HepG2 (cell line): ENCODE results near the gene KCNH1. TPM values are rescaled to one million over a fixed set of nuclear protein-coding genes. Genes with fewer than 3 reads are reported as not detected.

Source experiments
- ATAC-seq: fragments of 200-7000 bp; cut with Tn5 transposase; 3 replicates; pipeline ENCODE4 v1.9.1; 2020; ENCODE audit warnings: mild to moderate bottlenecking, moderate library complexity
- BruUV-seq: library from RNA; stranded (reverse); fragments of 400-500 nt; replicated peaks from 2 replicates; lab custom pipeline; 2021; lab: Mats Ljungman, UMichigan
- CTCF ChIA-PET: fragments of 300-600 bp; formaldehyde crosslinking; extraction: SDS; loops from one replicate; lab custom pipeline; 2021; ENCODE audit warnings: low total read pairs, inconsistent platforms, low intra/inter-chr PET ratio; lab: Yijun Ruan, JAX
- POLR2A ChIA-PET: fragments of 350-600 bp; sonication (Branson Sonifier 250); formaldehyde crosslinking; loops from one replicate; lab custom pipeline; 2020; ENCODE audit warnings: antibody characterized with exemption, inconsistent platforms; lab: Yijun Ruan, JAX
- DNase-seq: peaks from one replicate; pipeline ENCODE4 v3.0.0-alpha.2; 2015; ENCODE audit warnings: low spot score
- FAIRE-seq: peaks from 3 replicates; lab custom pipeline; 2011; peaks lifted over from hg19 to GRCh38; lab: Jason Lieb, UNC
- H2AFZ ChIP-seq: one replicate; pipeline ENCODE4 v1.6.1; 2011; ENCODE audit warnings: low read length, inconsistent platforms
- H3K27ac ChIP-seq: fragments of 300-600 bp; 3 replicates; pipeline ENCODE4 v1.8.0; 2011; ENCODE audit warnings: mixed run types, mild to moderate bottlenecking, mixed read lengths, low read length, inconsistent platforms; ENCODE audit not compliant: insufficient read depth; ENCODE audit errors: extremely low read length
- H3K27me3 ChIP-seq, 2 experiments: fragments of 200-600 bp in 1 of 2; 2 replicates in 1 of 2; 3 replicates in 1 of 2; pipeline versions ENCODE4 v1.6.0 to v1.8.0; 2011; ENCODE audit warnings: low read length in 2 of 2, mild to moderate bottlenecking in 2 of 2, moderate library complexity in 2 of 2, inconsistent platforms in 1 of 2; ENCODE audit not compliant: insufficient read depth in 2 of 2, control insufficient read depth in 1 of 2
- H3K36me3 ChIP-seq, 2 experiments: fragments of 200-600 bp in 1 of 2; replicated peaks in 1 of 2; 2 replicates in 1 of 2; 3 replicates in 1 of 2; pipeline versions ENCODE4 v1.5.1 to v1.8.0; 2011; ENCODE audit warnings: low read length in 2 of 2, inconsistent platforms in 1 of 2; ENCODE audit not compliant: insufficient read depth in 2 of 2, control insufficient read depth in 1 of 2
- H3K4me1 ChIP-seq: 2 replicates; pipeline ENCODE4 v1.5.1; 2012; ENCODE audit warnings: low read length, inconsistent platforms; ENCODE audit not compliant: insufficient read depth
- H3K4me2 ChIP-seq: 2 replicates; pipeline ENCODE4 v1.6.0; 2011; ENCODE audit warnings: low read depth, low read length, inconsistent platforms
- H3K4me3 ChIP-seq, 3 experiments: fragments of 200-600 bp in 1 of 3; sonication (generic), shearing (Covaris generic) in 1 of 3; replicated peaks in 1 of 3; 2 replicates each; pipeline ENCODE4 v1.5.1; 2011 to 2016; ENCODE audit warnings: low read length in 3 of 3, inconsistent platforms in 2 of 3, low read depth in 2 of 3, mild to moderate bottlenecking in 2 of 3, control low read depth in 1 of 3, mixed read lengths in 1 of 3; ENCODE audit not compliant: insufficient read depth in 1 of 3
- H3K79me2 ChIP-seq: one replicate; pipeline ENCODE4 v1.6.1; 2011; ENCODE audit warnings: low read length, inconsistent platforms; ENCODE audit not compliant: insufficient read depth
- H3K9ac ChIP-seq: 2 replicates; pipeline ENCODE4 v1.6.0; 2011; ENCODE audit warnings: mild to moderate bottlenecking, low read depth, low read length, inconsistent platforms; ENCODE audit not compliant: insufficient read depth
- H3K9me3 ChIP-seq: 2 replicates; pipeline ENCODE4 v1.5.1; 2012; ENCODE audit warnings: mild to moderate bottlenecking, low read length
- H4K20me1 ChIP-seq: 2 replicates; pipeline ENCODE4 v1.6.0; 2011; ENCODE audit warnings: inconsistent platforms, mild to moderate bottlenecking, low read length, moderate library complexity; ENCODE audit not compliant: insufficient read depth
- GATAD2A ChIP-seq: IDR thresholded peaks from 2 replicates; pipeline ENCODE4 v1.6.1; 2016
- JARID2 ChIP-seq: sonication (generic); formaldehyde crosslinking; IDR thresholded peaks from 2 replicates; pipeline ENCODE4 v1.8.1; 2023; ENCODE audit warnings: missing genetic modification reagents, inconsistent platforms; ENCODE audit not compliant: insufficient replicate concordance
- KDM5A ChIP-seq: fragments of 200-600 bp; sonication (generic); IDR thresholded peaks from 2 replicates; pipeline ENCODE4 v1.7.0; 2018; ENCODE audit warnings: antibody characterized with exemption, mild to moderate bottlenecking, low read length, borderline replicate concordance
- KLF11 ChIP-seq: IDR thresholded peaks from 2 replicates; pipeline ENCODE4 v1.6.1; 2016; ENCODE audit warnings: missing compliant biosample characterization
- MATR3 ChIP-seq: sonication (generic); formaldehyde crosslinking; IDR thresholded peaks from 2 replicates; pipeline ENCODE4 v1.4.0; 2020; ENCODE audit warnings: missing genetic modification reagents
- MTF2 ChIP-seq: sonication (generic); formaldehyde crosslinking; IDR thresholded peaks from 2 replicates; pipeline ENCODE4 v1.5.0; 2020; ENCODE audit warnings: missing genetic modification reagents, borderline replicate concordance
- NR1H2 ChIP-seq: sonication (generic); formaldehyde crosslinking; IDR thresholded peaks from 2 replicates; pipeline ENCODE4 v1.8.1; 2022; ENCODE audit warnings: low read depth, missing genetic modification reagents, borderline replicate concordance
- WGBS: methylation state at CpG from one replicate; pipeline ENCODE4 v1.1.6; 2017; ENCODE audit warnings: low lambda C conversion rate; 5-methylcytosine and 5-hydroxymethylcytosine counted together
- in situ Hi-C: cut with HindIII; loops from 2 replicates; pipeline ENCODE4 v1.10.0; 2017; ENCODE audit warnings: low pct_unique_long_range_greater_than_20kb; ENCODE audit not compliant: extremely low pct_ligation_motif_present
- intact Hi-C: fragments of 100-400 bp; cut with micrococcal nuclease; formaldehyde crosslinking; loops from one replicate; pipeline ENCODE4 v1.10.0; 2022; ENCODE audit not compliant: unreplicated experiment
- polyA plus RNA-seq, 8 experiments: library from polyadenylated mRNA; depleted of rRNA in 3 of 8; stranded (reverse) in 7 of 8; unstranded in 1 of 8; fragments of >200 nt; fragmentation: Illumina TruSeq in 4 of 8; extraction: Trizol in 4 of 8; gene quantifications; 2 replicates each; pipeline versions ENCODE4 v1.2.1 to v1.2.3, GENCODE V29; 2011 to 2016; ENCODE audit warnings: low read depth in 4 of 8, missing spikeins in 1 of 8, mixed read lengths in 1 of 8; ENCODE audit not compliant: insufficient read depth in 1 of 8
- total RNA-seq, 5 experiments: library from RNA; depleted of rRNA; stranded (reverse); fragments of >200 nt; fragmentation: Illumina TruSeq; extraction: Trizol; gene quantifications; 2 replicates each; pipeline ENCODE4 v1.2.3, GENCODE V29; 2016; ENCODE audit warnings: low read depth in 1 of 5
- TF ChIP-seq, protein P1 (sequence below): fragments of 450-650 bp; IDR thresholded peaks from 2 replicates; pipeline ENCODE4 v1.6.1; 2017; ENCODE audit warnings: mild to moderate bottlenecking
- TF ChIP-seq, protein P2 (sequence below): sonication (generic); formaldehyde crosslinking; IDR thresholded peaks from 2 replicates; pipeline ENCODE4 v1.4.0; 2020; ENCODE audit warnings: mild to moderate bottlenecking, missing genetic modification reagents

Gene KCNH1
- total and polyA plus RNA-seq, 2 of the 13 experiments (the other 11 are each of a cell fraction or from before 2014, with no cell fraction given): not detected

DNA sequence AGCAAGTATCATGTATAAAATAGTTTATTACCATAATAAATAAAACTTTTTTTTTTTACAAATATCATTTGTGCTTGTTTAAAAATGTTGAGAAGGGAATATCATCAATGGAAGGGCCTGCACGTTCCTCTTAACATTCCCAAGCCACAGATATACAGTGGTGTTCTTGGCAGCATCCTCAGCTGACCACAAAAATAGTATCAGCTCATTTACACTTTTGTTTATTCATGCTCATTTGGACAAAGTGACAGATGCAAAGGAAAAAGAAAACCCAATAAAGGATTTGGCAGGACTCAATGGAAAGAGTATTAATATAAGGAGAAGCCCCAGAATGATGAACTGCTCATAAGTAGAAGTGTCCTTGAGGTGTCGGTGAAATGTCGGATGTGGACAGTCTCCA lies 455.6 kb downstream of the KCNH1 start:
- Histone ChIP-seq H2AFZ (no peak overlapping the region), H4K20me1 (no peaks in the 10 kb centered on the region), H3K4me3 (no peak overlapping the region), H3K9ac (no peak overlapping the region), H3K36me3 (no peaks in the 10 kb centered on the region), H3K4me1 (no peaks in the 10 kb centered on the region), H3K27ac (no peak overlapping the region), H3K79me2 (no peaks in the 10 kb centered on the region), H3K9me3 (no peaks in the 10 kb centered on the region), H3K27me3 (no peaks in the 10 kb centered on the region), H3K4me2 (no peak overlapping the region)
- no peak for TF ChIP-seq MTF2
- TF ChIP-seq NR1H2 (CRISPR knock-in tag): no peak
- no peak for TF ChIP-seq KLF11
- TF ChIP-seq KDM5A: no peak
- TF ChIP-seq, protein P1, sequence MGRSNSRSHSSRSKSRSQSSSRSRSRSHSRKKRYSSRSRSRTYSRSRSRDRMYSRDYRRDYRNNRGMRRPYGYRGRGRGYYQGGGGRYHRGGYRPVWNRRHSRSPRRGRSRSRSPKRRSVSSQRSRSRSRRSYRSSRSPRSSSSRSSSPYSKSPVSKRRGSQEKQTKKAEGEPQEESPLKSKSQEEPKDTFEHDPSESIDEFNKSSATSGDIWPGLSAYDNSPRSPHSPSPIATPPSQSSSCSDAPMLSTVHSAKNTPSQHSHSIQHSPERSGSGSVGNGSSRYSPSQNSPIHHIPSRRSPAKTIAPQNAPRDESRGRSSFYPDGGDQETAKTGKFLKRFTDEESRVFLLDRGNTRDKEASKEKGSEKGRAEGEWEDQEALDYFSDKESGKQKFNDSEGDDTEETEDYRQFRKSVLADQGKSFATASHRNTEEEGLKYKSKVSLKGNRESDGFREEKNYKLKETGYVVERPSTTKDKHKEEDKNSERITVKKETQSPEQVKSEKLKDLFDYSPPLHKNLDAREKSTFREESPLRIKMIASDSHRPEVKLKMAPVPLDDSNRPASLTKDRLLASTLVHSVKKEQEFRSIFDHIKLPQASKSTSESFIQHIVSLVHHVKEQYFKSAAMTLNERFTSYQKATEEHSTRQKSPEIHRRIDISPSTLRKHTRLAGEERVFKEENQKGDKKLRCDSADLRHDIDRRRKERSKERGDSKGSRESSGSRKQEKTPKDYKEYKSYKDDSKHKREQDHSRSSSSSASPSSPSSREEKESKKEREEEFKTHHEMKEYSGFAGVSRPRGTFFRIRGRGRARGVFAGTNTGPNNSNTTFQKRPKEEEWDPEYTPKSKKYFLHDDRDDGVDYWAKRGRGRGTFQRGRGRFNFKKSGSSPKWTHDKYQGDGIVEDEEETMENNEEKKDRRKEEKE: no peak
- TF ChIP-seq JARID2: no peak
- TF ChIP-seq GATAD2A (CRISPR knock-in tag): no peak
- no peak for TF ChIP-seq MATR3 (CRISPR knock-in tag)
- TF ChIP-seq, protein P2, sequence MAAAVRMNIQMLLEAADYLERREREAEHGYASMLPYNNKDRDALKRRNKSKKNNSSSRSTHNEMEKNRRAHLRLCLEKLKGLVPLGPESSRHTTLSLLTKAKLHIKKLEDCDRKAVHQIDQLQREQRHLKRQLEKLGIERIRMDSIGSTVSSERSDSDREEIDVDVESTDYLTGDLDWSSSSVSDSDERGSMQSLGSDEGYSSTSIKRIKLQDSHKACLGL: no peak
- no peak for DNase-seq
- intact Hi-C loops: no loop called here
- no peak for FAIRE-seq
- ATAC-seq: no peak
- BruUV-seq: no TSS peak
- ChIA-PET CTCF (no interaction called here), POLR2A (no interaction called here)
- in situ Hi-C loops: no loop called here
- 76% methylated on average over 3 of the region's 3 CpGs for WGBS
